HG03066 (cell line): ENCODE measurements around the gene SF1.

ENCODE experiments used
- ATAC-seq: cut with Tn5 transposase; IDR thresholded peaks from one replicate; pipeline ENCODE4 v1.9.1; 2021; ENCODE audit warnings: low read depth; ENCODE audit not compliant: unreplicated experiment

Gene SF1

GRCh38 chr11:64786308-64786707 is 8.0 kb upstream of the SF1 start:
- ATAC-seq: no peak

DNA sequence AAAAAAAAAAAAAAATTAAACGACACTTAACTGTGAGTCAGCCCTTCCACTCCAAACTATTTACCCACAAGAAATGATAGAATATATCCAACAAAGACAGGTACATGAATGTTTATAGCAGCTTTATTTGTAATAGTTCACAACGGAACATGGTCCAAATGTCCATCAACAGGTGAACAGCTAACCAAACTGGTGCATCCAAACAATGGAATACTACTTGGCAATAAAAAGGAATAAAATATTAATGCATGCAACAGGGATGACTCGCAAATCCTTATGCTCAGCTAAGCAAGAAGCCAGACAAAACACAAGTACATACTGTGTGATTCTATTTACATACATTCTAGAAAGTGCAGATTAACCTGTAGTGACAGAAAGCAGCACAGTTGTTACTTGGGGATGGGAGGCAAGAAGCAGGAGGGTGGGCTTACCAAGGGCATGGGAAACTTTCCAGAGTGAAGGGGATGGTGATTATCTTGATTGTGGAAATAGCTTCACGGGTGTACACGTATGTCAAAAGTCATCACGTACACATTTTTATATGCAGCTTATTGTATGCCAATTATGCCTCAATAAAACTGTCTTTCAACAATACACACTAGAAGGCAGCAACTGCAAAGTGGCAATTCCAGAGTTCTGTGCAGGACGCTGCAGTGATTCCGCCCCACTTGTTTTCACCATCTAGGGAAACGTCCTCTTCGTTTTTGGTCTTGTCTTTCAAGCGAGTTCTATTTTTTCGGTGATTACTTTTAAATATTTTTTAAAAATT is 6.7 kb upstream of the SF1 start:
- ATAC-seq: no peak

- ATAC-seq: peak; percentile 9
Measured at GRCh38 chr11:64778223-64778472, 194 bp downstream of the SF1 start.

- ATAC-seq: peak; percentile 13
Measured at GRCh38 chr11:64777449-64778222, 706 bp downstream of the SF1 start.

DNA sequence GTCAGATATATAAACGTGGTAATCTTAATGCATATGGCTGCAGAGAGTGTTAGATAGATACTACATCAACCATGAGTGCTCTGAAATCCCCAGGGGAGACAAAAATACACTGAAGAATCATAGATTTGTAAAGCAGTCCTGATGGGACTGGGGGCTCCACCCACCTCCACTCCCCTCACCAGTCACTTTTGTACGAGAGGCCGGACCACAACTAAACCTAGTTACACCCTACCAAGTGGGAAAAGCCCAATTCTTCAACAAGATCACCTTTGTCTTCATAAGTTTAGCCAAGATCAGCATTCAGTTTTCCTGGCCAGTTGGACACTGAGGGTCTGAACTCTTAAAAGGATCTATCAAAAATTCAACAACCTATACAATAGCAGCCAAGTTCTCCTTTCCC is 1.5 kb downstream of the SF1 start:
- no peak for ATAC-seq

DNA sequence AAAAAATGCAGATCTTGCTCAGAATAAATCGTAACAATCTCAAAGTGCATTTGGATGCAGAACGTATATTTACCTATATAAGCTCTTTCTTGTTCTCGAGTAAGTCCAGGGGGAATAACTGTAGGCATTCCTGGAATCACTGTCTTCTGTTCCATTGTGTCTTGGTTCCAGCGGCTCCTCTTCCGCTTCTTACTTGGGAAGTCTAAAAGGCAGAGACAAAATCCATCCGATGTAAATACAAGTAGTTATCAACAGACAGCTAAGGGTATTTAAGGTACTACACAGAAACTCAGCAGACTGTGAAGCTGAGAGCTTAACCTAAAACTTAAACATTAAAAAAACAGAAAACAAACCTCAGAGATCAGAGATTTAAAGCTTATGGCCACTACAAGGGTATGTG is 1.9 kb downstream of the SF1 start:
- no peak for ATAC-seq

DNA sequence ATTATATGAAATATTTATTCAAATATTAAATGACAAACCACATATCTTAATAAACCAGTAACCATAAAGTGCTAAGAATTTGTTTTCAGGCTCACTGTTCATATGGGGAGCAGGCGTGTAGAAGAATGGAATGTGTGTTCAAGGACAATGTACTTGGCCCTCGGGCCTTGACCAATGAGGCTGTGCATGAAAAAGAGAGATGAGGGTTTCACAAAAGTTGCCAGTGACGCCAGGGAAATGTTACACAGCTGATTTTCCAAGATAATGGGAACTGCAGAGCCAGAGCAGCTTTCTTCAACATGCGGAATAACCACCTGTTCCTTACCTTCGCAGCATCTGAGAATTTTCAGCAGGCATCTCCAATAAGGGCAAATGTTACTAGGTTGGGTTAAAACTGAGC is 4.2 kb downstream of the SF1 start:
- ATAC-seq: no peak

DNA sequence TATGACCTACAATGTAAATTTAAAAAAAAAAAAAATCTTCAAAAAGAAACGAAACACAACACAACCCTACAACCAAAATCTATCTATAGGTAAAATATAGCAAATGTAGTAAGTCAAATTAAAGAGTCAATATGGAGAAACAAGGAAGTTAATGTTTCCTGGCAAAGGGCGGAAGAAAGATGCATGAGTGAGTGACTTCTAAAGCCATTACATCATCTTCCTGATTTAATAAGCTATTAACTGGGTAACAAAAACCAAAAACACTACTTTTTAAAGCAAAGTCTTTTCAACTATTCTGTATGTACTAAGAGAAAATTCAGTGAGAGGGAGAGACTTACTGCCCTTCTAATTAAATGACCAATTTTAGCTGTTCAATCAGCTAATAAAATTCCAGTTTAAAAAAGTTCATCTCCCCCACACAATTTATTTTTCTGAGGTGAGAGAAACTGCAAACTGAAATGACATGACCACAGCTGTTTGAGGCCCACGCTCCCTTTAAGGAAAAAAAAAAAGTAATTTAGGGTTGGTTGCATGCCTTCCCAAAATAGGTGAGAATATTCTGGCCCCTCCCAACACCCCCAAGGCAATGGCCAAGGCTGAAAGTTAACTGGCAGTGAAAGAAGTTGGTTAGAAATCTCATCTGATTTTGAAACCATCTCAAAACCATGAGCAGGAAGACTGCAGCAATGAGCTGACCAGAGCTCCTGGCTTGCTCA is 5.9 kb downstream of the SF1 start:
- no peak for ATAC-seq

DNA sequence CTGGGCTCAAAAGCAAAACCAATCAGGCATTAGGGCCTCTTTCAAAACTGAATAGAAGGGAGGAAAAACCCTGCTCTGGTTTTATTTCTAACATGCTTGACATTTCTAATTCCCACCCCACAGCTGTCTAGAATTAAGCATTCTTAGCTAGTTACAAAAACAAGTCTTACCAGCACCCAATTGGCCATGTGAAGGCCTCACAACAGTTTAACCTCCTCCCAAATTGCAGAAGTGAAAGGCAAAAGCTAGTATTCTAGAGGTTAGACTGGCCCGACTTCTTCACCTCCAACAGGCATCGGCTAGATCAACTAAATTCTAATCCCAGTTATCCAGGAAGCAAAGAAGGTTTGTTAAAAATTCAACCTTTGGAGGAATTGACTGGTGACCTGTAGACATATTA is 6.5 kb downstream of the SF1 start:
- no peak for ATAC-seq

DNA sequence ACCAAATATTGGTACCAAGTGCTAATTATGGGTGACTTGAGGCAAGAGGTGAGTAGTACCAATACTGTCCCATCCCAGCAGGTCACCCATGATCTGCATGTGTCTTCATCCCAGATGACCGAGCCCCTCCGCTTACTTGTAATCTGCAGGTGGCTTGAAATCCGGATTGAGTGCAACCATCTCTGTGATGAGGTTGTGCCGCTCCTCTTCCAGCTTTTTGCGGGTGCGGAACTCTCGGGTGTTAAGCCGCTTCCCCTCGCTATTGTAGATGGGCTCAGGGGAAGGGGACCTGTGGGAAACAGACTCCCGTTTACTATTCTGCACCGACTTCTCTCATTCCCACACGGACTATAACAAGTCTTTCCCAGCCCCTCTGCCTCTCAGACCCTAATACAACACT is 8.2 kb downstream of the SF1 start:
- no peak for ATAC-seq

GRCh38 chr11:64769283-64769682 is 9.1 kb downstream of the SF1 start:
- ATAC-seq: no peak

DNA sequence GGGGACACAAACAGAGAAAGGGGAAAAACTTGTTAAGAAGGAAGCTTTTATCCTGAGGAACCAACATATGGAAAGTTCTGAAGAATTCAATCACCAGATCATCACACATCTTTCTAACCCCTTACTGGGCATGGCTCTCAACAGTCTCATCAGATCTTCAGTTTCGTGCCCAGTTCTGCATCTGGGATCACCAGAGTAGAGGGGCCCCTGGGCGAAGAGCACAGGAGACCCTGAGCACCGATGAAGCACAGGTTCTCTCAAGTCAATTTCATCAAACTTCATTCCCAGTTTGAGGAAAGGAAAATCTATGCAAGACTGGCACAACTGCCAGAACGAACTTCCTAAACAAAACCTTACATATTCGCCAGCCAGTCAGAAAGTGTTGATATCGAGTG is 10.0 kb downstream of the SF1 start:
- ATAC-seq: no peak

GRCh38 chr11:64767344-64768299 is 10.7 kb downstream of the SF1 start:
- no peak for ATAC-seq

DNA sequence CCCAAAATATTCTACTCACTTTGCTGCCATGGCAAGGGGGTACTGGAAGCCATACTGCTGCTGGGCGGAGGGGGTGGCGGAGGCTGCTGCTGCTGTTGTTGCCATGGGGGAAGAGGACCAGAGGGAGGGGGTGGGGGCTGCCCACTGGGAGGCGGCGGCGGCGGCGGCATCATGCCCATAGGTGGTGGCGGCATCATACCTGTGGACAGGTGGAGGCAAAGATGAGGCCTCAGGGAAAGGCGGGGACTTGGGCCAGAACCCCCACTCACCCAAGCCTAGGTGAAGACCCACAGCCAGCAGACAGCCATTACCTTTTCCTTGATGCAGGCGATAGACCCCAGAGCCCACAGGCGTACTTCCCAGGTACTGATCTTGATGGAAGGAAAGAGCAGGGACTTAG is 11.5 kb downstream of the SF1 start:
- no peak for ATAC-seq

GRCh38 chr11:64765851-64766665 is 12.3 kb downstream of the SF1 start:
- ATAC-seq: no peak

DNA sequence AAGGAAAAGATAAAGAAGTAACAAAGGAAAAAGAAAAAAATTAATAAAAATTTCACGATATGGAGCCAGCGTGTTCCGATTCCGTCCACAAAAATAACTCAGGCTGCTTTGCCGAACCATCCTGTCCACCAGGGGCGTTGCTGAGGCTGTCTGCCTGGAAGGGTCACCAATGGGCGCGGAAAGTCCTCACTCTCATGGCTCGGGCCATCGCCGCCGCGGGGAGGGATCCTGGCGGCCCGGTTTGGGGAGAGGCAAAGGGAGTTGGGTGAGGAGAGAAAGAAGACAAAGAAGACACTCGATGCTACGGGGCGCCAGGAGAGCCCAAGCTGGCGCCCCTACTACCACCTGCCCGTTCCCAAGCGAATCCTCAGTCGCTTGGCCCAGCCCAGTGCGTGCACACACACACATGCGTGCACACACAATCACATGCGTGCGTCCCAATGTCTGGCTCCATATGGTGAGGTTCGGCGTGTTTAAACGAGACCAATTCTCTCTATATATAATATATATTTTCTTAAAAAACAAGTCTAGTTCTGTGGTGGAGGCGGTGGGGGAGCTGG is 13.0 kb downstream of the SF1 start:
- ATAC-seq: no peak

DNA sequence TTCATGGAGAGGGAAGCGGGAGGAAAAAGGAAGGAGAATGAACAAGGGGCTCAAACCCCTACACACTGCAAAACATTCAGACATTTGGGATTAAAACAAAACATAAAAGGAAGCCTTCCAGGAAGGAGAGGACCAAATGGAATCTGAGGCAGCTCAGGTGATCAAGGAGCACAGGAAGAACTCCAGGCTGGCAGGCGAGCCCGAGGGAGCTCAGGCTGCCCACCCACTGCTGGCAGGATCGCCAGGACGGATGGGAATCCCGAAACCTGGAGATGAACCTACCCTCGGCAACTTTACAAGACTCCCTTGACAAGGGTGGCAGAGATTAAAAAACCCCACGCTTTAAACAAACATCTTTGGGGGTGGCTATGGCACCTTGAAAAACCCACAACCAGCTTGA is 13.6 kb downstream of the SF1 start:
- ATAC-seq: no peak

GRCh38 chr11:64764040-64764611 is 14.2 kb downstream of the SF1 start:
- no peak for ATAC-seq

- no peak for ATAC-seq
Measured at GRCh38 chr11:64763526-64764039, 14.8 kb downstream of the SF1 start.
